Endothelial cell of umbilical vein (primary cell): ENCODE results near the gene EXD3. TPM values are rescaled to one million over a fixed set of nuclear protein-coding genes. Genes with fewer than 3 reads are reported as not detected.
"Not testable (repeated sequence)": the region's sequence is repeated elsewhere in the genome, so short reads cannot be mapped to it uniquely, and the experiment has no call there.

Experiments used
- BruUV-seq: library from RNA; stranded (reverse); fragments of 400-500 nt; replicated peaks from 2 replicates; lab custom pipeline; 2021; lab: Mats Ljungman, UMichigan
- CTCF ChIA-PET: fragments of 300-600, 350-600 bp; sonication (Branson Sonifier 250); formaldehyde crosslinking; loops from one replicate; lab custom pipeline; 2021; ENCODE audit warnings: antibody characterized with exemption, inconsistent platforms; lab: Charles Lee
- POLR2A ChIA-PET: fragments of 300-600, 350-600 bp; sonication (Branson Sonifier 250); formaldehyde crosslinking; loops from one replicate; lab custom pipeline; 2021; ENCODE audit warnings: antibody characterized with exemption, inconsistent platforms; lab: Charles Lee
- DNase-seq: peaks from one replicate; pipeline ENCODE4 v3.0.0-alpha.2; 2011; ENCODE audit warnings: low read depth, low spot score
- FAIRE-seq: peaks from 2 replicates; lab custom pipeline; 2011; peaks lifted over from hg19 to GRCh38; lab: Jason Lieb, UNC
- H2AFZ ChIP-seq: 2 replicates; pipeline ENCODE4 v1.6.0; 2012; ENCODE audit warnings: low read depth, low read length, control low read depth, inconsistent platforms
- H3K27ac ChIP-seq: 2 replicates; pipeline ENCODE4 v1.5.1; 2011; ENCODE audit warnings: low read depth, mild to moderate bottlenecking, control low read depth, low read length, moderate library complexity; ENCODE audit not compliant: insufficient read depth
- H3K27me3 ChIP-seq, 2 experiments: 2 replicates each; pipeline versions ENCODE4 v1.6.0 to v1.6.1; 2011; ENCODE audit warnings: low read length in 2 of 2, mixed read lengths in 1 of 2; ENCODE audit not compliant: control insufficient read depth in 2 of 2, insufficient read depth in 2 of 2
- H3K36me3 ChIP-seq, 2 experiments: 2 replicates in 1 of 2; 3 replicates in 1 of 2; pipeline ENCODE4 v1.5.1; 2011; ENCODE audit warnings: low read length in 2 of 2, mild to moderate bottlenecking in 1 of 2, moderate library complexity in 1 of 2; ENCODE audit not compliant: control insufficient read depth in 2 of 2, insufficient read depth in 2 of 2; ENCODE audit errors: extremely low read depth in 1 of 2
- H3K4me1 ChIP-seq: 3 replicates; pipeline ENCODE4 v1.5.1; 2011; ENCODE audit warnings: mild to moderate bottlenecking, low read length; ENCODE audit not compliant: control insufficient read depth, insufficient read depth; ENCODE audit errors: extremely low read depth
- H3K4me2 ChIP-seq: 2 replicates; pipeline ENCODE4 v1.6.1; 2011; ENCODE audit warnings: low read length, control low read depth, mixed read lengths; ENCODE audit not compliant: insufficient read depth
- H3K4me3 ChIP-seq, 3 experiments: fragments of 200-600 bp in 1 of 3; sonication (generic), shearing (Covaris generic) in 1 of 3; replicated peaks in 1 of 3; 2 replicates each; pipeline ENCODE4 v1.5.1; 2011 to 2016; ENCODE audit warnings: control low read depth in 3 of 3, low read length in 3 of 3, mild to moderate bottlenecking in 2 of 3, inconsistent platforms in 1 of 3, low read depth in 1 of 3, moderate library complexity in 1 of 3; ENCODE audit not compliant: insufficient read depth in 1 of 3
- H3K79me2 ChIP-seq: 2 replicates; pipeline ENCODE4 v1.6.0; 2012; ENCODE audit warnings: low read length, inconsistent platforms; ENCODE audit not compliant: control insufficient read depth, insufficient read depth
- H3K9ac ChIP-seq: replicated peaks from 2 replicates; pipeline ENCODE3; 2011; ENCODE audit warnings: low read length, control low read depth; ENCODE audit not compliant: insufficient read depth; ENCODE audit errors: extremely low read depth
- H3K9me1 ChIP-seq: replicated peaks from 3 replicates; pipeline ENCODE4 v1.6.0; 2011; ENCODE audit warnings: mild to moderate bottlenecking, low read length; ENCODE audit not compliant: control insufficient read depth, insufficient read depth; ENCODE audit errors: extremely low read depth
- H3K9me3 ChIP-seq: replicated peaks from 2 replicates; pipeline ENCODE4 v1.5.1; 2012; ENCODE audit warnings: low read length, inconsistent platforms; ENCODE audit not compliant: control insufficient read depth, insufficient read depth
- H4K20me1 ChIP-seq: replicated peaks from 2 replicates; pipeline ENCODE3; 2011; ENCODE audit warnings: mild to moderate bottlenecking, low read length; ENCODE audit not compliant: control insufficient read depth, insufficient read depth; ENCODE audit errors: extremely low read depth
- FOS ChIP-seq: IDR thresholded peaks from 2 replicates; pipeline ENCODE4 v1.6.1; 2011; ENCODE audit warnings: mild to moderate bottlenecking, low read length, moderate library complexity, borderline replicate concordance; ENCODE audit not compliant: insufficient read depth
- POLR2AphosphoS5 ChIP-seq: IDR thresholded peaks from 2 replicates; pipeline ENCODE4 v1.6.1; 2012; ENCODE audit warnings: low read depth, mild to moderate bottlenecking, control low read depth, low read length, moderate library complexity; ENCODE audit not compliant: insufficient read depth
- dilution Hi-C: fragments of 300-500 bp; cut with MboI; formaldehyde crosslinking; loops from one replicate; pipeline ENCODE4 v1.15.0; 2019; ENCODE audit warnings: low sequenced_read_pairs; ENCODE audit not compliant: extremely low pct_ligation_motif_present
- intact Hi-C: fragments of 100-400 bp; cut with micrococcal nuclease; formaldehyde crosslinking; loops from one replicate; pipeline ENCODE4 v1.10.0; 2022
- polyA plus RNA-seq, 4 experiments: library from polyadenylated mRNA; depleted of rRNA in 3 of 4; stranded (reverse) in 3 of 4; unstranded in 1 of 4; fragments of >200 nt; gene quantifications; 2 replicates each; pipeline versions ENCODE4 v1.2.1 to v1.2.3, GENCODE V29; 2011 to 2012; ENCODE audit warnings: missing spikeins in 1 of 4
- total RNA-seq: library from RNA; stranded (reverse); gene quantifications from 2 replicates; pipeline ENCODE4 v1.2.3, GENCODE V29; 2021

The EXD3 gene
- total and polyA plus RNA-seq, 2 donors (not counting 3 experiments of a cell fraction or from before 2014, with no cell fraction given): 17.7 to 30.3 TPM

- H3K9ac ChIP-seq: peak overlapping the region; percentile 49
- H3K27ac ChIP-seq: peak overlapping the region; percentile 81
- DNase-seq (peak; percentile 80), FAIRE-seq (peak; percentile 88)
- TF ChIP-seq POLR2AphosphoS5 (peak; percentile 72), FOS (no peak)
- H3K9me1 ChIP-seq: no peaks in the 10 kb centered on the region
- H3K9me3 ChIP-seq: no peaks in the 10 kb centered on the region
- ChIA-PET POLR2A (interaction anchor here (1.1 kb wide), 1 partner anchor 85 kb away, joined by 4 read pairs; the partner anchor contains the start of gene NRARP), CTCF (interaction anchor here (0.8 to 1.9 kb wide), 5 partner anchors 9 to 91 kb away, joined by 3 to 9 read pairs (median 3); partner anchors contain the start of gene NRARP)
- intact Hi-C loops (loop anchor here (5.0 kb wide), 1 partner anchor 35 kb away; no protein-coding TSS in a partner anchor), dilution Hi-C loops (no loop called here)
- no peaks in the 10 kb centered on the region for H3K27me3 ChIP-seq
- no peaks in the 10 kb centered on the region for H4K20me1 ChIP-seq
- no TSS peak for BruUV-seq
- peak overlapping the region; percentile 5 for H3K4me2 ChIP-seq
- peaks cover 13% of the 10 kb centered on the region for H3K4me1 ChIP-seq
- peaks cover 0 to under 1% of the 10 kb centered on the region in 2 experiments for H3K36me3 ChIP-seq
- H3K4me3 ChIP-seq: no peak overlapping the region
- H3K79me2 ChIP-seq: no peaks in the 10 kb centered on the region
- peak overlapping the region; percentile 74 for H2AFZ ChIP-seq
These were observed 35.7 kb downstream of the EXD3 start for GRCh38 chr9:137387114-137387890.

GRCh38 chr9:137386507-137387113 is 36.4 kb downstream of the EXD3 start:
- H4K20me1 ChIP-seq, BruUV-seq: not testable (repeated sequence)
- CTCF ChIA-PET: interaction anchor here (1.0 to 1.9 kb wide), 3 partner anchors 10 to 85 kb away, joined by 3 to 9 read pairs (median 4); partner anchors contain the start of gene NRARP

More at GRCh38 chr9:137386507-137387113, 36.4 kb downstream of the EXD3 start:
- H3K9me3 ChIP-seq, H3K36me3 ChIP-seq, H2AFZ ChIP-seq, H3K9me1 ChIP-seq, DNase-seq, FAIRE-seq, H3K79me2 ChIP-seq, H3K27me3 ChIP-seq, H3K4me3 ChIP-seq, dilution Hi-C loops, H3K4me2 ChIP-seq: not testable (repeated sequence)
- Histone ChIP-seq H3K4me1 (peaks cover 13% of the 10 kb centered on the region), H3K27ac (peak overlapping the region; percentile 81), H3K9ac (peak overlapping the region; percentile 49)
- POLR2A ChIA-PET: interaction anchor here (1.1 kb wide), 1 partner anchor 84 kb away, joined by 4 read pairs; the partner anchor contains the start of gene NRARP
- intact Hi-C loops: loop anchor here (5.0 kb wide), 1 partner anchor 34 kb away; no protein-coding TSS in a partner anchor
